NCI-H446 (cell line): ENCODE measurements around the gene GTPBP3.
"Not testable (repeated sequence)": the region's sequence is repeated elsewhere in the genome, so short reads cannot be mapped to it uniquely, and the experiment has no call there.

ENCODE experiments used
- DNase-seq, 2 experiments: peaks; one replicate each; lab custom pipeline; 2025; lab: John Stamatoyannopoulos, UW

Gene GTPBP3, protein sequence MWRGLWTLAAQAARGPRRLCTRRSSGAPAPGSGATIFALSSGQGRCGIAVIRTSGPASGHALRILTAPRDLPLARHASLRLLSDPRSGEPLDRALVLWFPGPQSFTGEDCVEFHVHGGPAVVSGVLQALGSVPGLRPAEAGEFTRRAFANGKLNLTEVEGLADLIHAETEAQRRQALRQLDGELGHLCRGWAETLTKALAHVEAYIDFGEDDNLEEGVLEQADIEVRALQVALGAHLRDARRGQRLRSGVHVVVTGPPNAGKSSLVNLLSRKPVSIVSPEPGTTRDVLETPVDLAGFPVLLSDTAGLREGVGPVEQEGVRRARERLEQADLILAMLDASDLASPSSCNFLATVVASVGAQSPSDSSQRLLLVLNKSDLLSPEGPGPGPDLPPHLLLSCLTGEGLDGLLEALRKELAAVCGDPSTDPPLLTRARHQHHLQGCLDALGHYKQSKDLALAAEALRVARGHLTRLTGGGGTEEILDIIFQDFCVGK

DNA sequence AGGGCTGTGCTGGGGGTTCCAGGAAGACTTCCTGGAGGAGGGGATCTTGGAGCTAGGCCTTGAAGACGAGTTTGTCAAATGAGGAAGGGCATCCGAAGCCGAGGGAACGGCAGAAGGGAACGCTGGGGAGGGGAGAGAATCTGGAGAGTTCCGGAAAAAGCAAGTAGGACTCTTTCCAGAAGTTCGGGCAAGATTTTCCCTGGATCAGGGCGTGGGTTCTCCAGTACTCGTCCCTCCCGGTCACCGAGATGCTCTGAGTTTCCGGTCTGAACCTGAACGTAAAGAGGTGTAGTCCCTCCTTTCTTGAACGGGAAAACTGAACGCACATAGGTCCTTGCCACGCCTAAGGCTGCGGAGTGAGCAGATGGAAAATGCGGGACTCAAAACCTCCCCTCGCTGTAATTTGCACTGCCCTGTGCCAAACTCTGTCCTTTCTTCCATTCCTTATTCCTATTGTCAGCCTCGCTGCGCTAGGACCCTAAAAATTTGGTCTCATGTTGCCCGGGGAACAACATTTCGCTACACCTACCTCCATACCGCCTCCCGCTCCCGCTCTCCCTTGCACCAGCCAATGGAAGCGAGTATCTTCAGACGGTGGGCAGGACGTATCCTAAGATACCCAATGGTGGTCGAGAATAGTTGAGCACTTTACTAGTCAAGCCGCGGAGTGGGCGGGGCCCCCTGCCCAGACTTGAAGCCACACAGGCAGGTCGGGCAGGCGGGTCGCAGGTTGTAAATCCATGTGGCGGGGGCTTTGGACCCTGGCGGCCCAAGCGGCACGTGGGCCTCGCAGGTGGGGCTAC is at the start of gene GTPBP3:
Gene GTPBP3 (plus strand): TSS at position 682 of the 803 bp plus-strand sequence. CDS start 59 bp downstream, at position 741.
- peak; percentile 98 to 99 for DNase-seq

DNA sequence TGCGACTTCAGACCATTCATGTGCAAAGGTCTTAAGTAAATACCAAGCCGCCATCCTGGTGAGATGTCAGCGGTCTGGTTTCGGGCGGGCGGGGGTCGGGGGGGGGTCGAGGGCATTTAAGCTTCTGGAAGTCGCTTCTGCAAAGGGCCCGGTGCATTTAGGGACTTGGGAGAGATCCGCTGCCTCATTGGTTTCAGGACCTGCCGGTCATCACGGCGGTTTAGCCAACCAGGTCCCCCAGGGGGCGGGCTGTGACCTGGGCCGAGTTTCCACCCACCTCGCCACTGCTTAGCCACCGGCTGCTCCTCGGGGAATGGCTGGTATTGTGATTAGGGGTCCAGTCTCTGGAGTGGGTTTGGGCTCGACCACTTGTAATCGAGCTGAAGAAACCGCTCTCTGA is 47.9 kb upstream of the GTPBP3 start:
- no peak for DNase-seq

- DNase-seq: peak in 1 of 2 experiments; percentile 64
These were observed 44.9 kb upstream of the GTPBP3 start for GRCh38 chr19:17292301-17293074.

- no peak for DNase-seq
These were observed 43.7 kb upstream of the GTPBP3 start for GRCh38 chr19:17293605-17294004.

DNA sequence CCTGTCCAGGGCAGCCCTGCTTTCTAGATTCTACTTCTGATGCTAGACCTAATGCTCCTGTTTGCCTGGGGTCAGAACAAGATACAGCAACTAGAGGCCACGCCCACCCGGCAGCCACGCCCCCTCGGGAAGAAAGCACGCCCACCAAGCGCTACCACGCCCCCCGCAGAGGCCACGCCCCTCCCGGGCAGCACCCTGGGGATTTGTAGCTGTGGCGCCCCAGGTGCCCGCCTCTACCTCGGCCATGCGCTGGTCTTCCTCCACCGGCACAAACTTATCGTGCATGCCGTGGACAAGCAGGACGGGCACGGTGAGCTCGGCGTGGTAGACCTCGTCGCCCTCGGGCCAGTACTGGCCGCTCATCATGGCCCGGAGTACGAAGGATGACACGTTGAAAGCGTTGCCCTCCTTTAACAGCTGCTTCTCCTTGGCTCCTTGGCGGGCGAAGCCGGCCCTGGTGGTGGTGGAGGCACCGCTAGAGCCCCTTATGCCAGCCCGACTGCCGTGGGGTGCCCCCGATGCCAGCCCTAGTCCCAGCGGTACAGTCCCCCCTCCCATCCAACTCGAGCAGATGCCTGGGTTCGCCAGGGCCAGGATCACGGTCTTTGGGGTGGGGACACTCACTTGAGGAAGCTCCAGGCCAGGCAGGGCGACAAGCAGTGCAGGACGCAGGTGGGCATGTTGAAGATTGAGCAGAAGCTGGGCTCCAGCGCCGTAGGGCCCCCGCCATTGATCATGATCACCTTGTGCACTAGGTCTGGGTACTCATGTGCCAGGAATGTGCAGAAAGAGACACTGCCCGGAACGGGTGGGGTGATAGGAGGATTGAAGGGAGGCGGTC is 43.1 kb upstream of the GTPBP3 start:
- DNase-seq: no peak

- not testable (repeated sequence) for DNase-seq
These were observed 41.8 kb upstream of the GTPBP3 start for GRCh38 chr19:17295551-17295950.

DNA sequence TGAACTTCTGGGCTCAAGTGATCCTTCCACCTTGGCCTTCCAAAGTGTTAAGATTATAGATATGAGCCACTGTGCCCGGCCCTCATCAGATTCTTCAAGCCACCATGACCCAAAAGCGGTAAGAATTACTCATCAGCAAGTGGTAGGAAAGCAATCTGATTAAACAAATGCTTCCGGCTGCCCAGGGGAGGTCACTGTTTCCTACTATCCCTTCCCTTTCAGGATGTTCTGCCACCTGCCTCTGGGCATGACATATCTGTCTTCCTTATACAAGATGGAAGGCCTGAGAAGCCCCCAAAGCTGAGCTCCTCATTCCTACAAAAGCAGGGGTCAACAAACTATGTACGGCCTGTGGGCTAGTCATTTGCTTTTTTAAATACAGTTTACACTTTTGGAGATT is 41.1 kb upstream of the GTPBP3 start:
- no peak for DNase-seq

- no peak for DNase-seq
These were observed 40.4 kb upstream of the GTPBP3 start for GRCh38 chr19:17296976-17297375.

- DNase-seq: no peak
These were observed 36.2 kb upstream of the GTPBP3 start for GRCh38 chr19:17300992-17301619.

- DNase-seq: no peak
These were observed 34.8 kb upstream of the GTPBP3 start for GRCh38 chr19:17302391-17303166.

DNA sequence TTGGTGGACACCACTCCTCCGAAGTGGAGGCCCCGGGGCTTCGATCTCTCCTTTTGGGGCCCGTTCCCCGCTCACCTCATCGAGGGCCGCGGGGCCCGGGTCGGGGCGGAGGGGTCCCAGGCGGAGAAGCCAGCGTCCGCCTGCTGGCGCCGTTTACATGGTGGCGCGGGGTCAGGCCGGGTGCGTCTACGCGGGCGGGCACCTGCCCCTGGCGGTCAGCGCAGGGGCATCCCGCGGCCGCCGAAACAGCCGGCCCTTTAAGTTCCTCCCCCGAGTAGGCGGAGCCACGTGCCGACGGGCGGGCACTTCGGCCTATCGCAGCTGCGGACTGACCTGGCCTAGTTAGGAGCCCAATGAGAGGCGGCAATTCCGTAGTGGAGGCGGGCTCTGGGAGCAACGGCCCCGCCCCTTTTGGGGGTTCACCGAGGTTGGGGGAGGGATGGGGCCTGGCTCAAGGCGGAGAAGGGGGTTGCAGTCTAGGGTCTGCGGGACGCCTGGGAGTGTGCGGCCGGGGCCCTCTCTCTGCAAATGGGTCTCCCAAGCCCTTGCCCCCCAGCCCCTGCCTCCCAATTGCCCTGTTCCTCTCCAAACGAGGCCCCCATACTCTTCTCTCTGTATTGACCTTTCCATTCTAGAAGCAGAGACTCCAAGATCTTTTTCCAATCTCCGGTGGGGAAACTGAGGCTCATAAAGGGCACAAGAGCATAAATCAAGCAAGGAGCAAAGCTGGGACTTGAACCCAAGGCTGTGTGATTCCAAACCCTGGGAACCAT is 34.0 kb upstream of the GTPBP3 start, which contains the start of gene ABHD8:
Gene ABHD8 (minus strand): TSS at position 259 of the 773 bp plus-strand sequence. CDS start 1,809 bp downstream, outside the sequence.
- peak; percentile 91 to 98 for DNase-seq

- no peak for DNase-seq
These were observed 33.4 kb upstream of the GTPBP3 start for GRCh38 chr19:17303940-17304267.

DNA sequence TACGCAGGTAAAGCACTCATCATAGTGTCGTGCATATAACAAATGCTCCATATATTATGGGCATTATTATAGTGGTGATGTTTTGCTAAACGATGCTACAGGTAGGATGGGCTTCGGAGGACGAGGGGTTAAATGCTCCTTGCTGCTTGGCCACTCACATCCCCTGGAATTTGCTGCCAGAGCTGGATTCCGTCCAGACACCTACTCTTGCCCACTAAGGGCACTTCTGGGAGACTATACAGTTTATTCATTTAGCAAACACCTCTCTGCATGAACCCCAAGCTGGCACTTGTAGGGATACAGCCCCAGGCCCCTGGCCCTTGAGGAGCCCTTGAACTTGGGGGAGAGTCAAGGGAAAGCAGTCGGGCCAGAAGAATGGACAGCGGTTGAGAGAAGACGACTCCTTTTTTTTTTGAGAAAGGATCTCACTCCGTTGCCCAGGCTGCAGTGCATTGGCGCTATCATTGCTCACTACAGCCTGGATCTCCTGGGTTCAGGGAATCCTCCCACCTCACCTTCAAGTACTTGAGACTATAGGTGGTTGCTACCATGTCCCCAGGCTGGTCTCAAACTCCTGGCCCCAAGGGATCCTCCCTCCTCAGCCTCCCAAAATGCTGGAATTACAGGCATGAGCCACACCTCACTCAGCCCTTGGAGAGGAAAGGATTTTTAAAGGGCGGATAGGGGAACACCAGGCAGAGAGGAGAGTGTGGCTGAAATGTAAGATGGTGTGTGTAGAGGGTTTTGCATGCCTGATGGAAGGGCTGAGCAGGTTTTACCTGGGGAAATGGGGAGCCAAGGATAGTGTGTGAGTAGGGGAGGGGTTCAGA is 32.8 kb upstream of the GTPBP3 start:
- DNase-seq: no peak

DNA sequence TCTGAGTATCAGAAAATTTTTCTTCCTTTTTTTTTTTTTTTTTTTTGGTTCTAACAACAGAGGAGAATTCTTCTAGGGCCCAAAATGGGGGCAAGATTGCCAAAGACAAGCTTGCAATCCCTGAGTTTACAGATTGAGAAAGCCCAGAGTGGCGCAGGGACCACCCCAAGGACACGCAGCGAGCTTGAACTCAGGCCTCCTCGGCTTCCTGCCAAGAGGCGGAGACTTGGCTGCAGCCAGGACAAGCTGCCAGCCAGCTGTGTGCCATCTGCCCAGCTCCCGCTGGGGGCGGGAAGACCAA is 32.2 kb upstream of the GTPBP3 start:
- no peak for DNase-seq

DNA sequence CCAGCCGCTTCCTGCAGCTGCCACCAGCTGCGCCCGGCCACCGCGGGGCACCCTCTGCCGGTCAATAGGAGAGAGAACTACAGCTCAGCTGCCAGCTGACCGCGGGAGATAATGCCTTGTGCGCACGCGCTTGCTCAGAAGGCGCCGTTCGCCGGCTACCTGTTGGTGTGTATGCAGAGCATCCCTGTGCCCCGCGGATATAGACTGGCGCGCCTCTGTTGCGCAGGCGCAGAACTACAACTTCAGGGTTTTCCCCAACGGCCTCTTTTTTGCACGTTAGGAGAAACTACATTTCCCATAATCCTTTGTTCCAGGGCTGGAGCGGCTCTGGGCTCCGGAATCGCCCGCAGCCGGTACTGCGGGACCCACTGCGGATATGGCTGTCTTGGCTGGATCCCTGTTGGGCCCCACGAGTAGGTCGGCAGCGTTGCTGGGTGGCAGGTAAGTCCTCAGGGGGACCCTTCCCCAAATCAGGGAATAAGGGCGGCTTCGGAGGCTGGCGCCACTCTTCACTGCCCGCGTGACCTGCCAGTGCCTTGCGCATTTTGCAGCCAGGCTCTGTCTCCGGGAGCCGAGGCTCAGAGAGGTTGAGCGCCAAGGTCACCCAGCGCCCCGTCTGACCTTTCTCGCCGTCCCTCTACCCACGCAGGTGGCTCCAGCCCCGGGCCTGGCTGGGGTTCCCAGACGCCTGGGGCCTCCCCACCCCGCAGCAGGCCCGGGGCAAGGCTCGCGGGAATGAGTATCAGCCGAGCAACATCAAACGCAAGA is 31.7 kb upstream of the GTPBP3 start, which contains the start of gene MRPL34:
Gene MRPL34 (plus strand): TSS at position 356 of the 768 bp plus-strand sequence. CDS start 21 bp downstream, at position 377.
- DNase-seq: peak; percentile 98 to 100

GRCh38 chr19:17306285-17306714 is 31.1 kb upstream of the GTPBP3 start:
- no peak for DNase-seq

GRCh38 chr19:17307876-17308377 is 29.4 kb upstream of the GTPBP3 start:
- DNase-seq: no peak
